Activated CD8-positive, alpha-beta T cell treated with anti-CD3 and anti-CD28 coated beads for 36 hours (primary cell): Measurements from ENCODE around the gene F12. TPM values are rescaled to one million over a fixed set of nuclear protein-coding genes. Genes with fewer than 3 reads are reported as not detected.

Source experiments
- ATAC-seq: fragments of 200-7000 bp; cut with Tn5 transposase; one replicate; pipeline ENCODE4 v1.10.0; 2021; ENCODE audit warnings: mild to moderate bottlenecking, moderate library complexity
- CTCF ChIA-PET: fragments of 350-600 bp; sonication (Branson Sonifier 250); formaldehyde crosslinking; loops from one replicate; lab custom pipeline; 2021; ENCODE audit warnings: antibody characterized with exemption; lab: Charles Lee
- POLR2A ChIA-PET: fragments of 350-600 bp; sonication (Branson Sonifier 250); formaldehyde crosslinking; loops from one replicate; lab custom pipeline; 2021; ENCODE audit warnings: antibody characterized with exemption; lab: Charles Lee
- DNase-seq: peaks from one replicate; pipeline ENCODE4 v3.0.0-alpha.2; 2020
- H3K27ac Mint-ChIP-seq: one replicate; pipeline ENCODE4 v1.8.0; 2021; ENCODE audit warnings: mild to moderate bottlenecking, mixed read lengths
- H3K27me3 Mint-ChIP-seq: one replicate; pipeline ENCODE4 v1.8.0; 2021; ENCODE audit warnings: mixed read lengths
- H3K36me3 Mint-ChIP-seq: one replicate; pipeline ENCODE4 v1.8.0; 2021; ENCODE audit warnings: low read depth, mixed read lengths
- H3K4me1 Mint-ChIP-seq: one replicate; pipeline ENCODE4 v1.8.0; 2021; ENCODE audit warnings: low read depth, mixed read lengths
- H3K4me3 Mint-ChIP-seq: one replicate; pipeline ENCODE4 v1.8.0; 2021; ENCODE audit warnings: mild to moderate bottlenecking, moderate library complexity, mixed read lengths
- H3K9me3 Mint-ChIP-seq: one replicate; pipeline ENCODE4 v1.8.0; 2021; ENCODE audit warnings: mixed read lengths
- CTCF ChIP-seq: fragments of 200-600 bp; IDR thresholded peaks from one replicate; pipeline ENCODE4 v1.8.0; 2022; ENCODE audit warnings: antibody characterized with exemption, mild to moderate bottlenecking
- intact Hi-C: fragments of 100-400 bp; cut with micrococcal nuclease; formaldehyde crosslinking; loops from one replicate; pipeline ENCODE4 v1.10.0; 2022
- total RNA-seq, 2 experiments: library from RNA; stranded (reverse); gene quantifications; one replicate each; pipeline ENCODE4 v1.2.3, GENCODE V29; 2021

F12 gene
- total RNA-seq, 2 experiments from 2014 or later, result 7.9 TPM

GRCh38 chr5:177382423-177383029 lies 26.8 kb downstream of the F12 start:
- Mint-ChIP-seq H3K27ac (no peak overlapping the region), H3K27me3 (no peaks in the 10 kb centered on the region), H3K4me3 (no peak overlapping the region), H3K36me3 (no peaks in the 10 kb centered on the region), H3K9me3 (no peaks in the 10 kb centered on the region), H3K4me1 (peaks cover 23% of the 10 kb centered on the region)
- ATAC-seq (no peak), DNase-seq (peak; percentile 39)
- ChIA-PET POLR2A (interaction anchor here (0.8 to 1.9 kb wide), 8 partner anchors 15 to 71 kb away, joined by 3 to 4 read pairs (median 3); partner anchors contain the start of genes GRK6 and PRR7), CTCF (interaction anchor here (0.7 to 5.7 kb wide), 20 partner anchors 7 to 269 kb away, joined by 3 to 47 read pairs (median 5); partner anchors contain the start of gene LMAN2)
- peak; percentile 13 for TF ChIP-seq CTCF
- intact Hi-C loops, result no loop called here

GRCh38 chr5:177380805-177381126 lies 28.6 kb downstream of the F12 start:
- Mint-ChIP-seq H3K9me3 (no peaks in the 10 kb centered on the region), H3K4me1 (peaks cover 25% of the 10 kb centered on the region), H3K4me3 (no peak overlapping the region), H3K36me3 (no peaks in the 10 kb centered on the region), H3K27me3 (no peaks in the 10 kb centered on the region), H3K27ac (no peak overlapping the region)
- CTCF ChIA-PET, result interaction anchor here (1.2 to 5.7 kb wide), 2 partner anchors 9 to 11 kb away, joined by 3 to 47 read pairs; no protein-coding TSS in a partner anchor
- POLR2A ChIA-PET, result interaction anchor here (0.9 kb wide), 1 partner anchor 72 kb away, joined by 4 read pairs; no protein-coding TSS in a partner anchor
- DNase-seq (no peak), ATAC-seq (no peak)
- TF ChIP-seq CTCF, result no peak
- intact Hi-C loops, result no loop called here

DNA sequence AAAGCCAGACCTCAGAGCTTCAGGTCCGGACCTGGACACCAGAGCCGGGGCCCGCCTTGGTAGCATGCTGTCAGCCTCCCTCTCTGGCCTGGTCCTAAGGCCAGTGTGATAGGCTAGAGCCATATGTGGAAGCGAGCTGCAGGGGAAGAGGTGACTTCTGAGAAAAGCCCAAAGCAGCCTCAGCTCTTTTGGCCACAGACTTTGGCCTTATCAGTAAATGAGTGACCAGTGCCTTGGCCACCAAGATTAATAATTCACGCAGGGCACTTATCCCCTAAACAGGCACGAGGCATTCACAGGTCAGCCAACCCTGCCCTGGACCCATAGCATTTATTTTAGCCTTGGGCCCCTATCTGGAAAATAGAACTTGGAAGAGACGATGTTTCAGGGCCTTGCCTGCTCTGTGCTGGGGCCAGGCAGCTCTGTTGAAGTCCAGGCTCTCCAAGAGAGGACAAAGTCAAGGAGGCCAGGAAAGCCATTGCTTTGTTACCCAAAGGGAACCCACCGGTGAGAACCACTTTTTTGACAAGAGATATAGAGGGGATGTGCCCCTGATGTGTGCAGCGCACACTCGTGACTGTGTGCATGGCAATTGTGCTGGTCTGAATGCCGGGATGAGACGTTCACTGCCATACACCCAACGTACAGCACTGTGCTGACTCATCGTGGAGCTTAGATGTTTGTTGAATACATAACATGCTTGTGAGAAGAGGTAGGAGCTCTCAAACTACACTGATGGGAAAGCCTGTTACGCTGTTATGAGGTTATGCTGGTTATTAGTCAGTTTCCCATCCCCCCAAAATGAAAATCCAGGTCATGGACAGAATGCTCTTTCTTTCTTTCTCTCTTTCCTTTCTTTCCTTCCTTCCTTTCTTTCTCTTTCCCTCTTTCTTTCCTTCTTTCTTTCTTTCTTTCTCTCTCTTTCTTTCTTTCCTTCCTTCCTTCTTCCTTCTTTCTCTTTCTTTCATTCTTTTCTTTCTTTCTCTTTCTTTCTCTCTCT lies 30.2 kb downstream of the F12 start:
- intact Hi-C loops, result no loop called here
- DNase-seq (peak; percentile 55), ATAC-seq (peak; percentile 91)
- ChIA-PET CTCF (interaction anchor here (0.7 to 5.7 kb wide), 13 partner anchors 10 to 267 kb away, joined by 3 to 47 read pairs (median 3); partner anchors contain the start of gene PFN3), POLR2A (interaction anchor here (0.5 to 1.8 kb wide), 9 partner anchors 9 to 130 kb away, joined by 3 to 5 read pairs (median 4); no protein-coding TSS in a partner anchor)
- peaks cover 1% of the 10 kb centered on the region for H3K36me3 Mint-ChIP-seq
- H3K4me1 Mint-ChIP-seq, result peaks cover 23% of the 10 kb centered on the region
- no peak overlapping the region for H3K27ac Mint-ChIP-seq
- no peak for TF ChIP-seq CTCF
- no peaks in the 10 kb centered on the region for H3K27me3 Mint-ChIP-seq
- no peaks in the 10 kb centered on the region for H3K9me3 Mint-ChIP-seq
- H3K4me3 Mint-ChIP-seq, result no peak overlapping the region

DNA sequence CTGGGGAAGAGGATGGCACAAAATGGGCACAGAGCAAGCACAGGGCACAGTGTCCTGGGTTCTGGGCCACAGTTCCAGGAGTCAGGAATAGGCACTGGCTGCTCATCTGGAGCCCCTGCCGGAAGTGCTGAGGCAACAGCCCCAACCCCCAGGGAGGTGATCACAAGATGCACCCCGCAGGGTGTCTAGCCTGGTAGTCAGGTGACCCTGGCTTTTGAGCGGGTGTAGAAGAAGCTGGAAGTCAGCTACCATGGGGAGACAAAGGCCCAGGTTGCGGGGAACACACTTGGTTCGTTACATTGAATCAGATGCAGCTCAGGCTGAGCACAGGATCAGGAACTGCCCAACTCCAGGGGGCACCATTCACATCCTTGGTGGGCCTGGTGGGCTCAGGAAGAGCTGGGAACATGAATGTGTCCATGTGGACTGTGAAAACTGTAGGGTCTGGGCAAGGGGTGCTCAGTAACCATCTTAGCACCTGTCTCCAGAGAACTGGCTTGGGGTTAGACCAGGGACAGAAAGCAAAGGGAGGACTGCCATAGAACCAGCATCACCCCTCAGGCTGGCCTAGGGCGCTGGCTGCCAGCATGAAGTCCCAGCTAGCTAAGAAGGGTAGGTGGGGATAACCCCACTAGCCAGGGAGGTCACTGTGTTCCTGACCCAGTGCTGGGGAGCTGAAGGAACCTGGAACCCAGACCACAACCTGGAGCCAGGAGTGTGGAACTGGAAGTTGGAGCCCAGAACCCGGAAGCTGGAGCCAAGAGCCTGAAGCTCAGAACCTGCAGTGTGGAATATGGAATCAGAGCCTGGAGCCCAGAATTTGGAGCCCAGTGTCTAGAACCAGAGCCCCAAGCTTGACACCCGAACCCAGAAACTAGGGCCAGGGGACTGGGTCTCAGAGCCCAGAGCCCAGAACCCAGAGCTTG lies 31.2 kb downstream of the F12 start:
- peaks cover 7% of the 10 kb centered on the region for H3K36me3 Mint-ChIP-seq
- H3K4me1 Mint-ChIP-seq, result peaks cover 30% of the 10 kb centered on the region

More for the DNA sequence above, 31.2 kb downstream of the F12 start:
- no peak for ATAC-seq
- Mint-ChIP-seq H3K27ac (no peak overlapping the region), H3K27me3 (no peaks in the 10 kb centered on the region), H3K4me3 (no peak overlapping the region), H3K9me3 (no peaks in the 10 kb centered on the region)
- intact Hi-C loops, result no loop called here
- CTCF ChIA-PET, result interaction anchor here (0.7 to 5.7 kb wide), 14 partner anchors 8 to 266 kb away, joined by 3 to 47 read pairs (median 4); partner anchors contain the start of gene PFN3
- POLR2A ChIA-PET, result interaction anchor here (0.6 to 1.8 kb wide), 8 partner anchors 8 to 56 kb away, joined by 3 to 5 read pairs (median 4); no protein-coding TSS in a partner anchor
- DNase-seq, result no peak
- no peak for TF ChIP-seq CTCF
